Astrocyte of the cerebellum (primary cell): ENCODE measurements around the gene SEMA4F.
"Not testable (repeated sequence)": the region's sequence is repeated elsewhere in the genome, so short reads cannot be mapped to it uniquely, and the experiment has no call there.

Experiments
- DNase-seq: peaks from one replicate; pipeline ENCODE4 v3.0.0-alpha.2; 2011; ENCODE audit warnings: low read depth
- H3K4me3 ChIP-seq: 2 replicates; pipeline ENCODE4 v1.5.1; 2011; ENCODE audit warnings: mild to moderate bottlenecking, low read depth, low read length, moderate library complexity
- in situ Hi-C: cut with HindIII; loops from 2 replicates; pipeline ENCODE4 v1.10.0; 2017; ENCODE audit warnings: low sequenced_read_pairs
- TF ChIP-seq, protein P1 (sequence below): IDR thresholded peaks from 2 replicates; pipeline ENCODE4 v1.5.1; 2012; ENCODE audit warnings: low read length, low read depth, moderate library complexity, mild to moderate bottlenecking; ENCODE audit errors: missing control alignments

Gene SEMA4F

DNA sequence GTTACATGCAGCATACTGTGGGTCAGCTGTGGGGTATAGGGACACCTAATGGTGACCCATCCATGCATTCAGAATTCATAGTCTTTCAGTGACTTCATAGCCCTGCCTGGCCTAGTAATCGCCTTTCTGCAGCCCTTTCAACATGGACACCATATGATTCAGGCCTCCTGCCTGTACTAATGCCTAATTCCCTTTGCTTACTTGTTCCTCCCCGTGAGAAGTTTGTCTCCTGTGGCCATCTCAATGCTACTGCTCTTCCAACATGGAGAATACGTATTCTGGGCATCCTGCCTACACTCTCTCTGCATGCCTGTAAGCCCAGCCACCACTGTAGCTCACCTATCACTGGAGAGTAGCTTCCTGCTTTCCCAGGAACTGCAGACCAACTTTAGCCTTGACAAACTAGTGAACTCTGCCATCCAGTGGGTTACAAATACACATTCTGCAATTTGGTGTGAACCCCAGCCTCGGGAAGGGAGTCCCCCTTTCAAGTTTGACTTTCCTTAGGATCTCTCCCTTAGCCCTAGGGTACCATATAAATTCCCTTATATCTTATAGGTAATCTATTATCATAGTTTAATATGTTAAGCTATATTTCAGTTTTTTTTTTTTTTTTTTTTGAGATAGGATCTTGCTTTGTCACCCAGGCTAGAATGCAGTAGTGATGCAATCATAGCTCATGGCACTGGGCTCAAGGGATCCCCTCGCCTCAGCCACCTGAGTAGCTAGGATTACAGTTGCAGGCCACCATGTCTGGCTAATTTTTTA is 28.2 kb upstream of the SEMA4F start:
- TF ChIP-seq, protein P1, sequence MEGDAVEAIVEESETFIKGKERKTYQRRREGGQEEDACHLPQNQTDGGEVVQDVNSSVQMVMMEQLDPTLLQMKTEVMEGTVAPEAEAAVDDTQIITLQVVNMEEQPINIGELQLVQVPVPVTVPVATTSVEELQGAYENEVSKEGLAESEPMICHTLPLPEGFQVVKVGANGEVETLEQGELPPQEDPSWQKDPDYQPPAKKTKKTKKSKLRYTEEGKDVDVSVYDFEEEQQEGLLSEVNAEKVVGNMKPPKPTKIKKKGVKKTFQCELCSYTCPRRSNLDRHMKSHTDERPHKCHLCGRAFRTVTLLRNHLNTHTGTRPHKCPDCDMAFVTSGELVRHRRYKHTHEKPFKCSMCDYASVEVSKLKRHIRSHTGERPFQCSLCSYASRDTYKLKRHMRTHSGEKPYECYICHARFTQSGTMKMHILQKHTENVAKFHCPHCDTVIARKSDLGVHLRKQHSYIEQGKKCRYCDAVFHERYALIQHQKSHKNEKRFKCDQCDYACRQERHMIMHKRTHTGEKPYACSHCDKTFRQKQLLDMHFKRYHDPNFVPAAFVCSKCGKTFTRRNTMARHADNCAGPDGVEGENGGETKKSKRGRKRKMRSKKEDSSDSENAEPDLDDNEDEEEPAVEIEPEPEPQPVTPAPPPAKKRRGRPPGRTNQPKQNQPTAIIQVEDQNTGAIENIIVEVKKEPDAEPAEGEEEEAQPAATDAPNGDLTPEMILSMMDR: no peak
- in situ Hi-C loops: no loop called here
- DNase-seq: no peak
- H3K4me3 ChIP-seq: no peak overlapping the region

DNA sequence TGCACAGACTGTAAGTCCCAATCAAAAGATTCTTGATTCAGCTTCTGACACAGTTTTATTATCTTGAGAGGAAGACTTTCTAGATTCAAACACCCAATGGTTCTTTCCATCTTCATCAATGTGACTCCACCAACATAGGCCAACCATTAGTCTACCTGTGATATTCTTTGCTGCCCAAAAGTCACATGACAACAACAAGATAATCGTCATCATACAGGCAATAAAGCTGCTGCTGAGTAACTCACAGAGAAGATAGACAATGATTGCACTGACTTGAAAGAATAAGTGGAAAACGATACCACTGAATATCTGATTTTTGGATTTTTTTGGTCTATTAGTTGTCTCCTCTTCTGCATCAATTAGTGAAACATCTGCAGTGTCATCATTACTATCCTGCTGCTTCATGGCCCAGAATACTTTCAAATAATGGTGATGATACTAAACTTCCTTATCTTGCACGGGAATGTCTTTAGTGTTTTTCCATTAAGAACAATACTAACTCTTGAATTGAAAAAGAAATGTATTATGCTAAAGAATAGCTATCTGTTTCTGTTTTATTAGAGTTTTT is 25.4 kb upstream of the SEMA4F start:
- no peak for DNase-seq
- no peak overlapping the region for H3K4me3 ChIP-seq
- TF ChIP-seq, protein P1: no peak
- in situ Hi-C loops: no loop called here

DNA sequence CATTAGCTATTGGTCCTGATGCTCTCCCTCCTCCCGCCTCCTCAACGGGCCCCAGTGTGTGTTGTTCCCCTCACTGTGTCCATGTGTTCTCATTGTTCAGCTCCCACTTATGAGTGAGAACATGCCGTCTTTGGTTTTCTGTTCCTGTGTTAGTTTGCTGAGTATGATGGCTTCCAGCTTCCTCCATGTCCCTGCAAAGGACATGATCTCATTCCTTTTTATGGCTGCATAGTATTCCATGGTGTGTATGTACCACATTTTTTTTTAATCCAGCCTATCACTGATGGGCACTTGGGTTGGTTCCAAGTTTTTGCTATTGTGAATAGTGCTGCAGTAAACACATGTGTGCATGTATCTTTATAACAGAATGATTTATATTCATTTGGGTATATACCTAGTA is 23.6 kb upstream of the SEMA4F start:
- DNase-seq, in situ Hi-C loops, H3K4me3 ChIP-seq: not testable (repeated sequence)

DNA sequence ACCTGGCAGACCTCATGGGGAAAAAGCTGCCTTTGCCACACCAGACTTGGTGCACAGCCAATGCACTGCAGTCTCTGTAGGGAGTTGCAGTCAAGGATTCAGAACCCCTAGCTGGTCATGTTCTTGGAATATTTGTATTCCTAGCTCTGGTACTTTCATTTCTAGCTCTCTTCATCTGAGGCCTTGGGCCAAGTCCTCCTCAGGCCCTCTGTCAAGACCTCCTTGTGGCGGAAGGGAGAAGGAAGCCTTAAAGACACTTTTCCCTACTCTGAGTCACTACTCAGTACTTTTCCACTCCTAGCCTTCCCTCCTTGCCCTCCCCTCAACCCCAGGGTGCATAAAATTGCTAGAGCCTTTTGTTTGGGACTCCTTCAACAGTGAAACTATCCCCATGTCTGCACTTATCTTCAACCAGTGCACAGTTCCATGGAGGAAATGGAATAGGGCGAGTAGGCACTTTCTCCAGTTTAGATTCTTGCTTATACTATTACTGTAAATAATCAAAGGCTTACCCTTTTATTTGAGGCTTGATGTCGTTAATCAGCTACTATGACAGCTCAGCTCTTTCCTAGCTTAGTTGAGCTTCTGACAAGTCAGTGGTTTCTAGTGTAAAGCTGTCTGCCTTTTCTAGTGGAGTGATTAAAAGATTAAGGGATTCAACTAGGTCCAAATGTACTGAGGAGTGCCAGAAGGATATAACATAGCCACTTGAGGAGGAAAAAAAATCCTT is 21.7 kb upstream of the SEMA4F start:
- in situ Hi-C loops: no loop called here
- no peak overlapping the region for H3K4me3 ChIP-seq
- TF ChIP-seq, protein P1: peak; percentile 30
- no peak for DNase-seq

DNA sequence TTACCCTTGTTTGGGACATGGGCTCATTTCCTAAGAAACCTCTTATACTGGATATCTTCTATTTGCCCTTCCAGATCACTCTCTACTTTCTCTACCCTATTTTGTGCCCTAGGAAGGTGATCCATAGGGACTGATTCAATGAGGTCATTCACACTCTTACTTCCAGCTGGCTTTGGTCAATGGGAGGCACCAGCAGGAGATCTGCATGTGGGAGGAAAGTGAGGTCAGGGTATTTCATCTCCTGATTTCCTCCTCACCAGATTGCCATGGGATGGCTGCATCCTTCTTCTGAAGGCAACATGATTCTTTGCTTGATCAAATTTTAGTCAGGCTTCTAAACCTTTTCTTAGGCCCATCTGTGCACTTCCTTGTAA is 21.1 kb upstream of the SEMA4F start:
- no peak overlapping the region for H3K4me3 ChIP-seq
- in situ Hi-C loops: no loop called here
- TF ChIP-seq, protein P1: no peak
- DNase-seq: no peak

DNA sequence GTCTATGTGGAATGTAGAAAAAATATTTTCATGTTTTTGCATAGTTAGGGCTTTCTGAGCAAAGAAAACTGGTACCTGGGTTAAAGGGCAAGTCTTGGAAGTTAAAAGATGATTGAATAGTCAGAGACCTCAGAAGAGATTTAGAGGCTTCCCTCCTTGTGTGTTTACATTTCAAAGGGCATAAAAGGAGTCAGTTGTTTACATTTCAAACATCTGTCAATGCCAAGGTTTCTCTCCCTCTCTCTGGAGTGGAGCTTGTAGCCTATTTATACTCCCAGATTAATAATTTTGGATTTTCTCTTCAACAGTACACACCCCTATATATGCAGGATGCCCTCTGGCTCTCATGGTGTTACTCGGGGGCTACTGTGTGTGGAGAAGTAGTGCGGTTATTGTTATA is 14.5 kb upstream of the SEMA4F start:
- in situ Hi-C loops: no loop called here
- no peak for DNase-seq
- no peak overlapping the region for H3K4me3 ChIP-seq
- TF ChIP-seq, protein P1: no peak

DNA sequence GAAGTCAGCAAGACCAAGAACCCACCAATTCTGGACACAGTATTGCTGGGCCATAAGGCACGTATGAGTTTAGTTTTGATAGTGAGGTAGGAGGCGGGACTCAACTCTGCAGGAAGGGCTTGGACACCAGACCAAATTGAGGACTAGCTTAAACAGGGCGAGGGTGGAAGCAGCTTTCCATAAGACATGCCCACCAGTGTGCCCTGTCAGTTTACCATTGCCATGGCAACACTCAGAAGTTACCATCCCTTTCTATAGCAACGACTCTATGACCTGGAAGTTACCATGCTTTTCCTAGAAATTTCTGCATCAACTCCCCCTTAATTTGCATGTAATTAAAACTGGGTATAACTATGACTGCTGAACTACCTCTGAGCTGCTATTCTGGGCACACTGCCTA is 8.7 kb upstream of the SEMA4F start:
- TF ChIP-seq, protein P1: no peak
- H3K4me3 ChIP-seq: no peak overlapping the region
- in situ Hi-C loops: no loop called here
- DNase-seq: no peak
